GM18502 (cell line): ENCODE data around the gene SCAMP1.
"Not testable (repeated sequence)": the region's sequence is repeated elsewhere in the genome, so short reads cannot be mapped to it uniquely, and the experiment has no call there.

Experiments
- ATAC-seq: cut with Tn5 transposase; IDR thresholded peaks from one replicate; pipeline ENCODE4 v1.9.1; 2021; ENCODE audit warnings: mild to moderate bottlenecking; ENCODE audit not compliant: unreplicated experiment, poor library complexity

Gene SCAMP1

DNA sequence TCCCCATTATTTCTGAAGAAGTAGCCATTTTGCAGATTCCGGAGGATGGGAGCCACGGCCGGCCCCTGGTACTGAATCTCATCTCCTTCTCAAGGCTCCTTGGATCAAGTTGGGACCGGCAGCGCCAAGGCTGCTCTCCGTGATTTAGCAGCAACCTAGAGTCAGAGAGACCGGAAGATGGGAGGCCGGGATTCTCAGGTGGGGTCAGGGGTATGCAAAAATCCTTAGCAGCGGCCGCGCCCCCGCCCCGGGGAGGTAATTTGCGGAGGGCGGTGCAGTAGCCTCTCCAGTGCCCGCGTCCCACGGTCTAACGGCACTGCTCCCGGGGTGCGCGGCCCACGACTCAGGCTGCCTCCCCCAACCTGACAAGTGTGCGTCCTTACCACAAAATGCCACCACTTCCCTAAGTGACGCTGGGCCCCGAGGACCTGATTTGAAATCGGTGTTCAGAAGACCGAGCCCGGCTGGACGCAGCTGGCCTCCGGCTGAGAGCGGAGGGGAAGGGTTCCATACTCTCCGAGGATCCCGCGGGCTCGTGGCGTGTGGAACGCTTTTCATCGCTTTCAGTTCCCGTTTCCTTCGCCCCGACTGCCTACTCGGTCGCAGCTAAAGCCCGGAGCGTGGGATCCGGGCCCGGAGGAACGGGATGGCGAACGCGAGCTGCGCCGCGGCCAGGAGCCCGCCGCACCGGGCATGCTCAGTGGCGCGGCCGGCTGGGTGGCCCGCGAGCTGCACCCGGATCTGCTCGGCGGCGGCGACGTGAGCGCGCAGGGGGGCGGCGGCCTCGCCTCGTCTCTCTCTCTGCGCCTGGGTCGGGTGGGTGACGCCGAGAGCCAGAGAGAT, at the start of gene SCAMP1:
Gene SCAMP1 (plus strand): TSS at position 787 of the 843 bp plus-strand sequence. CDS start 55 bp downstream, at position 842.
- peak; percentile 80 for ATAC-seq

DNA sequence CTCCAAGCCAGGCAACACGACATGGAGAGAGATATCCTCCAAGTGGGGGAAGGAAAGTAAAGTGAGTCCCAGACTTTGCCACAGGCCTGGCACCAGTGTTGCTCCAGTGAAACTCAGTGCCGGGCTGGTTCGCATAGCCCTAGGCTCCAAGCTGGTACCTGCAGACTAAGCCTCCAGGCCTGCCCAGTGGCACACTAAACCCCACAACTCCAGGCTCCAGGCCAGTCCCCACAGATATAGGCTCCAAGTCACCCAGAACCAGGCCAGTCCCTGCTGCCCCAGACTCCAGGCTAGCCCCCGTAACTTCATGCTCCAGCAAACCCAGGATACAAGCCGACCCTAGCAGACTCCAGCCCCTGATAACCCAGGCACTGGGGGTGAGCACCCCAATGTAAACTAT, 42.9 kb upstream of the SCAMP1 start:
- ATAC-seq: no peak

DNA sequence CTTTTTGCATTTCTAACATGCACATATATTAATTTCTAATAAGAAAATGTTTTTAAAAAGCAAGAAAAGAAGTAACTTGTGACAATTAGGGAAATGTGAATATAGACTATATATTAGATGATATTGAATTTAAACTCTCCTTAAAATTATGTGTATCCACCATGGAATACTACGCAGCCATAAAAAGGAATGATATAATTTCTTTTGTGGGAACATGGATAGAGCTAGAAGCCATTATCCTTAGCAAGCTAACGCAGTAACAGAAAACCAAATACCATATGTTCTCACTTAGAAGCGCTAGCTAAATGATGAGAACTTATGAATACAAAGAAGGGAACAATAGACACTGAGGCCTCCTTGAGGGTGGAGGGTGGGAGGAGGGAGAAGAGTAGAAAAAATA, 42.1 kb upstream of the SCAMP1 start:
- ATAC-seq: no peak

- no peak for ATAC-seq
Measured at GRCh38 chr5:78320401-78320800, 40.0 kb upstream of the SCAMP1 start.

GRCh38 chr5:78323241-78323640, 37.2 kb upstream of the SCAMP1 start:
- no peak for ATAC-seq

- ATAC-seq: no peak
Measured at GRCh38 chr5:78326930-78327329, 33.5 kb upstream of the SCAMP1 start.

- ATAC-seq: no peak
Measured at GRCh38 chr5:78327761-78328510, 32.5 kb upstream of the SCAMP1 start.

DNA sequence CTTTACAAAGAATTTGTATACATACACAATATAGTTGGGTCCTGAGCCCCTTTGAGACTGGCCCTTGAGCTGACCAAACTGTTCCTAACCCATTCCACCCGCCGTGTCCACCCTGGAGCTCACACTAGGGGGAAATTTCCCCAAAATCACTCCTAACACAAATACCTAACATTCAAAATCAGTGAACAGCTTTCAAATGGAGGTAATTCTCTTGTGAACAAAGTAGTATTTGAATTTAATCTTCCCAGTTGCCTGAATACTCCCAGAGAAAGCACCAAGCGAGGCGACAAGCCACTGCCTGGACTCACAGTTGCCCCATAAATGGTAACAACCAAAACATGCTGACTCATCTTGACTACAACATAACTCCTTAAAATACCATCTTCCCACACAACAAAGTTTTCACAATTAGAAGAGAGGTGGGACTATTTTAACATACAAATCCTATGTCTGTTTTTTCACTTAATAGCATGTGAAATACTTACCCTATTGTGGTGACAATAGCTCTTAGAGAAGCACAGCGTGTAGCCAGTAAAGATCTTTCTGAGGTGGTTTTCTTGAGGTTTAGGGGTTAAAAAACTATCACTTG, 31.7 kb upstream of the SCAMP1 start:
- ATAC-seq: no peak

DNA sequence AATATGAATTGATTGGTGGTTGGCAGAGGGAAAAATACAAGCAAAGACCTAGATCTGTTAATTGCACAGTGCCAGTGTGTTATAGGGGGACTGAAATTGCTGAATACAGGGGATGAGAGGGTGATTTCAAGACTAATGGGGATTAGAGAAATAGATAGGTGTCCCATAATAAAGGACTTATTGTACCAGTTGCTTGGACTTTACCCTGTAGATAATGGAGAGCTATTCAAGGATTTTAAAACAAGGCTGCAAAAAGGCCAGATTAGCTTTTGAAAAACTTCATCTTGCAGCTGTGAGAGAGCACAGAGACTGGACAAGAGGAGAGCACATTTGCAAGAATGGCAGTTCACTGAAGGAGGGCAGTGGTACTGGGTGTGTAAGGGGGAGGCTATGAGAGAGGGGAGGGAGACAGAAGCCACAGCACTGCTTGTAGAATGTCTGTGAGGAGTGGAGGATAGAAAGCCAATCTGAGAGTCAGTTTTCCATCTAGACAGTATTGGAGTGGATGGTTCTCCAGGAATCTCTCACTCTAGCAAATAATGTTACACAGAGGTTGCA, 28.8 kb upstream of the SCAMP1 start:
- ATAC-seq: no peak

- ATAC-seq: no peak
Measured at GRCh38 chr5:78334811-78335210, 25.6 kb upstream of the SCAMP1 start.

DNA sequence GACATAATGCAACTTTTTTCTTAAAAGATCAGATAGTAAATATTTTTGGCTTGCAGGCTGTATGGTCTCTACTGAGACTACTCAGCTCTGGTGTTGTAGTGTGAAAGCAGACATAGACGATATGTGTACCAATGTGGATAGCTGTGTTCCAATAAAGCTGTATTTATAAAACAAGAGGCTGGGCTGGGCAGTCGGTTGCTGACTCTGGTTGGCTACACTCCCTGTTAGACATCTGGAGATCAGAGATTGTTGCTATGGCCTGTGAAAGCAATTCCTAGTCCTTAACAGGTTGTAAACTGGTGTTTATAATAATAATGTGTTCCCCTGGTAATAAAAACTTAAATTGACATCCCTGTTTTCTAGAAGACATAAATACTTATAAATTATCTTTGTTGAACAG, 24.4 kb upstream of the SCAMP1 start:
- no peak for ATAC-seq

DNA sequence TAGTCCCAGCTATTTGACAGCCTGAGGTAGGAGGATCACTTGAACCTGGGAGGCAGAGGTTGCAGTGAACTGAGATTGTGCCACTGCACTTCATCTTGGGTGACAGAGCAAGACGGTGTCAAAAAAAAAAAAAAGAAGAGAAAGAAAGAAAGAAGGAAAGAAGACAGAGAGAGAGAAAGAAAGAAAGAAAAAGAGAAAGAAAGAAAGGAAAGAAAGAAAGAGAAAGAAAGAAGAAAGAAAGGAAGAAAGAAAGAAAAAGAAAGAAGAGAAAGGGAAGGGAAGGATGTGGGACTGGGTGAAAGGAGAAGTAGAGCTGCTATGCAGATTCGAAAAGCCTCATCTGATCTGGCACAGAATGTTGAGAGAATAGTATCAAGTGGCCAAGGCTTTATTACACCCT, 23.7 kb upstream of the SCAMP1 start:
- ATAC-seq: no peak

DNA sequence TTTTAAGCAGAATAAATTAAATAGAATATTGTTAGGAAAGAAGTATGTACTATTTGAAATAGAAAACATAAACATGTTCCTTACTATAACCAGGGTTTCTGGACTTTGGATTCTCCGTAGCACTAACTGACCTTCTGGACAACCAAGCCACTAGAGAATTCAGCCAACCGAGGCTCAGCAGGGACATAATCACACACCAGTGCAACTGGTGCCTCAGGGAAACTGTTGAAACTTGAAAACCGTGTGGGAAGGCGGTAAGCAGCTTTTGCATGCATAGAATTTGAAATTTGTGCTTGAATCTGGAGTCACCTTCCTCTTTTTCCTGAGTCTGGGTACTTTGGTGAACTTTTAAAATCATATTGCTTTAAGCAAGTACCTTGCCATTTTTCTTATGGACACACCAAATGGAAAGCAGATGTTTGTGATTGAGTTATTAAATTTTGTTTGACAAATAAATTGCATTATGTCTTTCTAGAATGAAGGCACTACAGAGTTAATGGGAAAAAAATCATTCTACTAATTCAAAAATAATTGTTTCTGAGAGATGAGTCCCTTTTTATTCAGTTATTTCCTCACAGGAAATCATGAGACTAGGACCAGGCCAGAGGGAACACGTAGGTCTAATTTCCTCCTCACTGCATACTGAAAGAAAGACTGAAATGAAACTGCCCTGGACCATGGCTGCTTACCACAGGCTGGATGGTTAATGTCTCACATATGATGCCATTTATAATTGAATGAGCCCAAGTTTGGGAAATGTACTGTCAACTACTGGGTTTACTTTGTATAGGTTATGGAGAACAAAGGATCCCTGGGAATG, 20.6 kb upstream of the SCAMP1 start:
- ATAC-seq: no peak

- no peak for ATAC-seq
Measured at GRCh38 chr5:78341440-78341839, 19.0 kb upstream of the SCAMP1 start.

DNA sequence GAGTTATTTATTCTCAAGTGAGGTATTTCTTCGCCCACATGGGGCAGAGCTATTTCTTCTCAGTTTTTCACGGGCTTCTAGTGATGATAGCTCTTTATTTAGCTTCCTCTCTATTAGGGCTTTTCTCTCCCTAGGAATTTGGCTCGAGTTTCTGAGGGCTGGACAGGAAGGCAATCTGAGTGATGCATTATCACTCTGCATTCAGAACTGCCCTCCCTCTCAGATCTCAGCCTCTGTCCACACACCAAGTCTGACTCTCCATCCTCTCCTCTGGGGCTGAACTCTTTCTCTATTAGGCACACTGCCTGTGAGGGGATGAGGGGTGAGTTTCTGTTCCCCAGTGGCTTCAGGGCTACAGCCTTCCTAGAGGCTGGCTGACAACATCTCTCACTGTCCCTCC, 14.9 kb upstream of the SCAMP1 start:
- ATAC-seq: no peak

- ATAC-seq: no peak
Measured at GRCh38 chr5:78353520-78353919, 6.9 kb upstream of the SCAMP1 start.

- ATAC-seq: no peak
Measured at GRCh38 chr5:78354066-78354670, 6.2 kb upstream of the SCAMP1 start.

DNA sequence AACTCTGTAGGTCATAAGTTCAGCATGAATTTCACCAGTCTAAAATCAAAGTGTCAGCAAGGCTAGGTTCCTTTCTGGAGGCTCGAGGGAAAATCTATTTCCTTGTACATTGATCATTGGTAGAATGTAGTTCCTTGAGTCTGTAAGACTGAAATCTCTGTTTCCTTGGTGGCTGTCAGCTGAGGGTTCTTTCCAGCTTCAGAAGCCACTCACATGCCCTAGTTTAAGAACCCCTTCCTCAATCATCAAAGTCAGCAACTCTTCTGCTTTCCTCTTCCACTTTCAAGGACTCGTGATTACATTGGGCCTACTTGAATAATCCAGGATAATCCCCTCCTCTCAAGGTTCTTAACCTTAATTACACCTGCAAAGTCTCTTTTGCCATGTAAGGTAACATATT, 4.9 kb upstream of the SCAMP1 start:
- no peak for ATAC-seq

DNA sequence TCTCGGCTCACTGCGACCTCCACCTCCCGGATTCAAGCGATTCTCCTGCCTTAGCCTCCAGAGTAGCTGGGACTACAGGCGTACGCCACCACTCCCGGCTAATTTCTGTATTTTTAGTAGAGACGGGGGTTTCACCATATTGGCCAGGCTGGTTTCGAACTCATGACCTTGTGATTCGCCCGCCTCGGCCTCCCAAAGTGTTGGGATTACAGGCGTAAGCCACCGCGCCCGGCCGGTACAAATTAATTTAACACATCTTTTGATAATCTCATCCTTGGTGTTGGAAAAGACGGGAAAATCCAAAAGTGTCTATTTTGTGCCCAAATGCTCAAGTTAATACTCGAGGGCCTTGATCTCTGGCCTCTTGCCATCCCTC, 974 bp upstream of the SCAMP1 start:
- ATAC-seq: not testable (repeated sequence)

DNA sequence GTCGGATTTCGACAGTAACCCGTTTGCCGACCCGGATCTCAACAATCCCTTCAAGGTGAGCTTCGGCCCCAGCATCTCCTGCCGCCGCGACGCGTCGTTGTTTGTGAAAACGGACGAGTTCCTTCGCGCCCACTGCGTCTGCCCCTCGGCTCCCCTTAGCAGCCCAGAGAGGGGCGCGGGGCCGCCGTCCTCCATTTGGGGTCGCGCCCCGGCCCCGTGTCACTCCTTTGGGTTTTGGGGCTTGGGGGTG, 182 bp downstream of the SCAMP1 start:
- ATAC-seq: no peak
